HG03521 (cell line): ENCODE data around the gene RER1.
"Not testable (repeated sequence)": the region's sequence is repeated elsewhere in the genome, so short reads cannot be mapped to it uniquely, and the experiment has no call there.

ENCODE experiments used
- ATAC-seq: cut with Tn5 transposase; IDR thresholded peaks from one replicate; pipeline ENCODE4 v1.9.1; 2021; ENCODE audit warnings: mild to moderate bottlenecking, moderate library complexity; ENCODE audit not compliant: unreplicated experiment

Gene RER1

DNA sequence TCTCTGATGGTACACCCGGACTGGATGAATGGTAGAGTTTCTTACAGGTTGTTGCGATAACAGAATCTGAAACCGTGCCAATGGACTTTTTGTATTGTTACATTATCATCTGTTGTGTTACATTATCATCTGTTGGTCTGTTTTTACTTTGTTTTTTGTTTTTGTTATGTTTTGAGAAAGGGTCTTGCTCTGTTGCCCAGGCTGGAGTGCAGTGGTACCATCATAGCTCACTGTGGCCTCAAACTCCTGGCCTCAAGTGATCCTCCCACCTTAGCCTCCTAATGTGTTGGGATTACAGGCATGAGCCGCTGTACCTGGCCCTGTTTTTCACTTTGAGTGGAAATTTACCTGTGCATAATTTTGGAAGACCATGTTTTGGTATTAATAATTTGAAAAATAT is 30.9 kb downstream of the RER1 start:
- no peak for ATAC-seq

GRCh38 chr1:2425892-2426291 is 34.3 kb downstream of the RER1 start:
- no peak for ATAC-seq

DNA sequence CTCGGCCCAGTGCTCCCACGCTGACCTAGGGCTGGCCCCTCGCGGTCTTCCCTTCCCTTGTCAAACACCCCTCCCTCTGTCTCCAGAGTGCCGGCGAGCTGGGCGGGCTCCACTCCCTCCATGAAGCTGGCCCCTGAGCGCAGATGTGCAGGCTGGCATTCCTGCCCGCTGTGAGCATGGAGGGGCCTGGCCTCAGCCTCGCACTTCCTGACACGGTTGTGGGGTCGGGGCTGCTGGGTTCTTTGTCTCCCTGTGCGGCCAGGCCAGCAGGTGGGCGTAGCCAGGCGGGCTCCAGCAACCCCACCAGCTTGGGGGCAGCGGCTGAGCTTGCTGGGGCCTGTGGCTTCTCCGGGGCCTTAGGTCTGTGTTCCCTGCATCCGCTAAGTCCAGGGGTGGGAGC is 34.9 kb downstream of the RER1 start:
- no peak for ATAC-seq

GRCh38 chr1:2427051-2427450 is 35.4 kb downstream of the RER1 start:
- ATAC-seq: no peak

DNA sequence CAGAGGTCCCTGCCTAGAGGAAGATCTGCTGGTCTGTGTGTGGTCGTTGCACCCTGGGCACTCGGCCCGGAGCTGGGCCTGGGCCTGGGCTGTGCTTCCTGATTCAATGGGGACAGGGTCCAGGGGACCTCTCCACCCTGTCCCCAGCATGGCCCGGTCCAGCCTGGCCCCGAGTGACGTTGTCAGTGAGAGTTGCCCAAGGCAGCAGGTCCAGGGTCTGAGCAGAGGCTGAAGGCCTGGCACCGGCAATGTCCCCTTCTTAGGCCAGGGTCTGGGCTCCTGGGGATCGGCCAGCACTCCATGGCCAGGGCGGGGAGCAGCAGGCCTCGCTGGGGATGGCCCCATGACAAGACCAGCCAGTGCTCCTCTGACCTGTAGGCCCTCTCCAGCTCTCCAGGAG is 36.3 kb downstream of the RER1 start:
- no peak for ATAC-seq

DNA sequence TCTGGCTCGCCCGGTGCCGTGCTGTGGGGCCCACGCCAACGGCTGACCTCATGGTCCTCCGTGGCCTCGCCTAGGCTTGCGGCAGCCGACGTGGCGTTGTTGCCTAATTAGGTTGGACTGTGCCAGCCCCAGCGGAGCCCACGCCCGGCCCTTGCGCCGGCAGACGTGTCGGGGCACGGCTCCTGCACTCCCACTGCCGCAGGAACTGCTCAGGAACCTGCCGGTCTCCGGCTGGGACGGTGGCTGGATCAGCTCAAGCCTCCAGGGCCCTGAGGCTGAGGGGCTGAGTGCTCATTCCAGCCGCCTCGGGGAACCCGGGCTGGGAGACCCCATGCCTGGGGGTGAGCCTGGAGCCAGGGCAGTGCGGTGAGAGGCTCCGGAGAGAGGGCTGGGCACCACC is 36.8 kb downstream of the RER1 start:
- ATAC-seq: no peak

DNA sequence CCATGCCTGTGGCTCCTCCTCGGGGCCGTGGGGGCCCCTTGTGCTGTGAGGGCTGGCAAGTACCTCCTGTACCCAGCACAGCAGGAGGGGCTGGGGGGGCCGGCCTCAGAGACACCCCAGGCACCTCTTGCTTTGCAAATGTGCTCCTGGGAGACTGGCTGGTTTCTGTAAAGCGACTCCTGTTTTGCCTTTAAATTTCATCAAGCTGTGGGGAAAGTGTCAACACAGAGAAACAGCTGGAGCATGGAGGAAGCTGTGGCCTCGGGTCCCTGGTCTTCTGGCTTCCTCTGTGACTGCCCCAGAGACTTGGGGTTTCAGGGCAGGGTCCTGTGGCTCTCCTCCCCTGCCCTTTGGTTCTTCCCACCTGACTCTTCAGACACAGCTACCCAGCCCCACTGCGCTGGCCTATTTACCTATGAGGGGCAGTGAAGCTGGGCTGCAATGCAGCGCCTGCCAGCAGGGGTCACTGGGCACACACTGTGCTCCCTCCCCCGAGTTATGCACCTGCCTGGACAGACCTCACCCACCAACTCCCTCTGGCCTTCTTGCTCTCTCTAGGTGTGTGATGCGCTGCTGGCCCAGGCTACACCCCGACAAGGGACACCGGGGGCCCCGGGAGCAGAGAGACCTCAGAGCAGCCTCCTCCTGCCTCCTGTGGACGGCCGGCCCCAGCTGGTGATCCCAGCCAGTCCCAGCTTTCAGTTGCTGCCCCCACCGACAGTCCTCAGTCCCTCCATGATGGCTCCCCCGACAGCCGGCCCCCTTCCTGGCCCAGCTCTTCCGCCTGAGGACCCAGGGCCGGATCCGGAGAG is 38.3 kb downstream of the RER1 start:
- no peak for ATAC-seq

DNA sequence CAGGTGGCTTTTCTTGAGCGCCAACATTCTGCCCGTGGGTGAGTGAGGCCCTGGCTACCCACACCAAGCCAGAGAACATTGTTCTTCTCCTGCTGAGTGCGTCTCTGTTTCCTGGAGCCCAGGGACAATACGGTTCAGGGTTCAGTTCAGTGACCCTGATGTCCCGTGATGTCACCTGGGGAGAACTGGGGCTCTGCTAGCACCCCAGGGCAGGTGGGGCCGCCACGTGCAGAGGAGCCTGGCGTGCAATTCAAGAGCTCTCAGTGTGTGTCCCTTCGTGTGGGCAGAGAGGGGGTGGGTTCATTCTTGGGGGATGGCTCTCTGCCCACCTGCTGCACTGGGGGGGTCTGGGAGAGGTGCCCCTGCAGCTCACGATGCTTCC is 38.9 kb downstream of the RER1 start:
- ATAC-seq: no peak

DNA sequence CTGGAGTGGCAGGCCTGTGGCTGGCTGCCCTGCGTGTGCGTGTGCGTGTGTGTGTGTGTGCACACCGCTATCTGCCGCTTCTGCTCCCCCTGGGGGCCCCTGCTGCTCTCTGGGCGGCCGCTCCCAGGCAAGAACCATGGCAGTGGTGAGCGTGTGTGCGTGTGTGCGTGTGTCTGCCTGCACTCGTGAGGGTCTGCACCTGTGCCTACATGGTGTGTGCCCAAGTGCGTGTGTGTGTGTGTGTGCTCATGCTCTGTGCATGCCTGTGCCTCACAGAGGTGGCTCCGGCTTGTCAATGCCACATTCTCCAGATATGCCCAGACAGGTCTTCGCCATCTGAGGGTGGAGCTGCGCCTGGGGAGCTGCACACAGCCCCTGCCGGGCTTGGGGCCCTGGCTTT is 39.5 kb downstream of the RER1 start:
- ATAC-seq: no peak

- ATAC-seq: no peak
These were observed 39.9 kb downstream of the RER1 start for GRCh38 chr1:2431518-2431917.

DNA sequence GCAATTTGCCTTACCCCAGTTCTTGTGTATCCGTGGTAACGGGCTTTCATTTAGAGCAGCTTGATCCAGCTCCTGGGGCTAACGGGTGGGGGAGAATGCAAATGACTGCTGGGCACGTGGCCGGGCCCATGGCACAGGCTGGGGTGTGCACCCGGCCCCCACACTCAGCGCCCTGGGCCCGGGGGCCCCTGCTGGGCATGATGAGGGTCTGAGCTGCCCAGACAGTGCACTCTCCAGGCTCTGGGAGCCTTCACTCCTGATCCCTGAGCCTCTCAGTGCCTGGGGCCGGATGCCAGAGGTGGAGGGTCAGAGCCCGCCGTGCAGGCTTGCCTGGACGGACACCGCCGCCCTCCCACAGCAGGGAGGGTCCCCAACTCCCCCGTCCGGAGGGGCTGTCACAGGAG is 40.8 kb downstream of the RER1 start:
- no peak for ATAC-seq

- ATAC-seq: no peak
These were observed 41.6 kb downstream of the RER1 start for GRCh38 chr1:2433196-2433595.

DNA sequence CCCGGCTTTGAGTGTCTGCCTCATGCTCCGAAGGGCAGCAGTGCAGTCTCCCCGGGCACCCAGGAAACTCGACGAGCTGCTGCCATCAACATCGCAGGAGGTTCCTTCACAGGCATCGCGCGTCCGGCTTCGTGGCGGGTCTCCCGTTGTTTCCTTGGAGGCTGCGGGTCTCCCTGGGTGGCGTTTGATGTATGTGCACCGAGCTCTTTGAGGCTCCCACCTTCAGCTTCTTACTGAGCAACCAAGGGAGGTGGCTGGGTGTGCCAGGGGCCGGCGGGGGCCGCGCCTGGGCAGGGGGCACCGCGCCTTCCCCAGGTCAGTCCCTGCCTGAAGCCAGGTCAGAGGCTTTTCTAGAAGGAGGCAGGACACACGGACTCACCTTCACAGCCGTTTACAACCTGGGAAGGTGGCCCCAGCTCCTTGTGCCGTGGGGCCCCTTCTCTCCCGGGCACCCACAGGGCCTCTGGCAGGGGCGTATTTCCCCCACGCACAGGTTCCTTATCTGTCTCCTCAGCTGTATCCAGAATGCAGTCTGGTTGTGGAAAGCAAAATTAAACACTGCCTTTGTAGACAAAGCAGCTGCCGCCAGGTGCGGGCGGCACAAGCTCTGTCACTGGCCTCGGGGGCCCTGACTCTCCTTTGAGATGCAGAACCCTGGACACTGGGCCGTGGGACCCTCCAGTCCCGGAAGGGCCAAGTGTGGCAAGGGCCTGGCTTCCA is 42.5 kb downstream of the RER1 start:
- no peak for ATAC-seq

- no peak for ATAC-seq
These were observed 43.5 kb downstream of the RER1 start for GRCh38 chr1:2435091-2435490.

- ATAC-seq: no peak
These were observed 44.2 kb downstream of the RER1 start for GRCh38 chr1:2435746-2436355.

- no peak for ATAC-seq
These were observed 45.2 kb downstream of the RER1 start for GRCh38 chr1:2436876-2437275.

DNA sequence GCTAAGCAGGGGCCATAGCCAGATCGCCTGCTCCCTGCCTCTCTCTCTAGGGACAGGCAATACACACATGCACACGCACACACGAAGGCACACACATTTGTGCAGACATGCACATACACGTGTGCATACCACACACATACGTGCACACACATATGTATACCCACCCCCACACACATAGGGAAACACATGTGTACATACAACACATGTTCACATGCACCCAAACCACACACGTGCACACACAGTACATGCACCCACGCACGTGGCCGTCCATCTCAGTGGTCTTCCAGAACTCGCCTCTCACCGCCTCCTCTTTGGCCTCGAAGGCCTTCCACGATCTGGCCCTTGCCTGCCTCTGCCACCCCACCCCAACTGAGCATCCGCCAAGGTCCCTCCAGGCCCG is 46.0 kb downstream of the RER1 start:
- ATAC-seq: no peak

DNA sequence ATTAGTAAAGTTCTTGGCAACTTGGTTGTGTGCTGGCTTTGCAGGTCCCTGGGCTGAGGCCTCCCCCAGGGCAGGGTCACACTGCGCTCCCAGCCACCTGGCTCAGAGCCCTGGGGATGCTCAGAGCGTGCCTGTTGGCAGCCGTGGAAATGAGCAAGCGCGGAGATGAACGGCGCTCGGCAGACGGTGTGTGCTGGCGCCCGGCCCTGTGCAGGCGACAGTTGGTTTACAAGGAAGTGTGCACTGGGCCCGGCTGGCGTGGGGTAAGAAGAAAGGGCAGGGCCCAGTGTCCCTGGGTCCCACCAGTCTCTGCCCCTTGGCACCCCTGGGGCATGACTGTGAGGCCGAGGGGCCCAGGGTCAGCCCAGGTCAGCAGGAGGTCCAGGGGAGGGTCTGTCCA is 46.4 kb downstream of the RER1 start:
- ATAC-seq: no peak

DNA sequence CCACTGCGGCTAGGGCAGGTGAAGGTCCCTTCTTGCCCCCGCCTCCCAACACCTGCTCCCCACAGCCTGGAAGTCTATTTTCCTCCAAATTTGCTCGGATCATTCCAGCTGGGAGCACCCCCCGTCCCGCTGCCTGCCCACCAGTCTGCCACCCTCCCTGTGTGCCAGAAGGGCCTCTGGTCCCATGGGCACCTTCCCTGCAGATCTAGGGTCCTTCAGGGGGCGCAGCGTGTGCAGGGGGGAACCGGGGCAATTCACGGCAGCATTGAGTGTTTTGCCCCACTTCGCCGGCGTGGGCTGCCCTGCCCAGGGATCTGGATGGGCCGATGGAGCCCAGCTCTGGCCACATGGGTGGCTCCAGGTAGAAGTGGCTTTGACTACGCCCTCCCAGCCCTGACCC is 47.0 kb downstream of the RER1 start:
- ATAC-seq: no peak

DNA sequence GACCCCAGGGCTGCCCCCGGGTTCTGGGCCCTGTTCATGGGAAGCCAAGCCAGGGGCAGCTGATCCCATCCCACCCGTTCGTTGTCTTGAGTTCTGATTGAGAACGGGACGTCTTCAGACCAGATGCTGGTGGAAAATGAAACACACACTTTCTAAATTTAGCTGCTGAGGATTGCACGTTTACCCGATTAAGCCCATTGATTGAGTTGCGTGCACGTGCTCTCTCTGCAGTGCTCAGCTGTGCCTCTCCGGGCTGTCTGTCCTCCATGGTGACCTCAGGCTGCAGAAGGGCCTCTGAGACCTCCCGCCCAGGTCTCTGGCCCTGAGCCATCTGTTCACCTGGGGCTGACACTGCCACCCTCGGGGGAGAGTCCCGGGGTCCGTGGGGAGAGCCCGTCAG is 47.7 kb downstream of the RER1 start:
- ATAC-seq: no peak

DNA sequence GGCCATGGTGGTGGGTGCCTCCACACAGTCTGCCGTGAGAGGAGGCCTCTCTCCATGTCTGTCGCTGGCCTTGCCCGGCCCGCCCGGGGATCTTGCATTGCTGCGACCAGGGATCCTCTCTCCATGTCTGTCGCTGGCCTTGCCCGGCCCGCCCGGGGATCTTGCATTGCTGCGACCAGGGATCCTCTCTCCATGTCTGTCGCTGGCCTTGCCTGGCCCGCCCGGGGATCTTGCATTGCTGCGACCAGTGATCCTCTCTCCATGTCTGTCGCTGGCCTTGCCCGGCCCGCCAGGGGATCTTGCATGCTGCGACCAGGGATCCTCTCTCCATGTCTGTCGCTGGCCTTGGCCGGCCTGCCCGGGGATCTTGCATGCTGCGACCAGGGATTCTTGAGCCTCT is 48.7 kb downstream of the RER1 start:
- not testable (repeated sequence) for ATAC-seq

DNA sequence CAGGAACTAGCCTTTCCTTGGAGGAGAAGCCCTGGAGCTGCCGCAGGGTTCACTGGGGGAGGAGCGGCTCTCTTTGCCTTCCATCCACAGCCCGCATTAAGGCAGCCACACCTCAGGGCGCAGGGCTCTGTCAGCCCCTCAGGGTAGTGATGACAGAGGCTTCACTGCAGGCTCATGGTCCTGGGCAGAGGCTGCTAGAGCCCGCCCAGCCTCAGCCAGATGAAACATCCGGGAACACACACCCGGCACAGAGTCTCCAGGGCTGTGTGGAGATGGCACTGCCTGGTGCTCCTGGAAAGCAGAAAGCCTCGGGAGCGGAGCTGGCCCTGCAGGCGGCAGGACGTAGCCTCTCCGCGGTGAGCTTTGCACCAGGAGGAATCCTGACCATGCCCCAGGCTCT is 50.1 kb downstream of the RER1 start:
- ATAC-seq: no peak
